ENCODE measurements around the gene MINDY3. TPM values are rescaled to one million over a fixed set of nuclear protein-coding genes. Genes with fewer than 3 reads are reported as not detected.
"Not testable (repeated sequence)": the region's sequence is repeated elsewhere in the genome, so short reads cannot be mapped to it uniquely, and the experiment has no call there.

Gene MINDY3
- total RNA-seq, 2 experiments from 2014 or later: 16.4 to 18.3 TPM

- Mint-ChIP-seq H3K4me3 (no peak overlapping the region), H3K27me3 (no peaks in the 10 kb centered on the region), H3K4me1 (no peaks in the 10 kb centered on the region), H3K36me3 (peaks cover 39% of the 10 kb centered on the region), H3K27ac (no peak overlapping the region), H3K9me3 (ENCODE audit: low read depth) (peaks cover 2% of the 10 kb centered on the region)
- DNase-seq (no peak), ATAC-seq (no peak)
- CTCF ChIA-PET: no interaction called here
Measured at GRCh38 chr10:15775513-15775912, 84.8 kb downstream of the MINDY3 start.

DNA sequence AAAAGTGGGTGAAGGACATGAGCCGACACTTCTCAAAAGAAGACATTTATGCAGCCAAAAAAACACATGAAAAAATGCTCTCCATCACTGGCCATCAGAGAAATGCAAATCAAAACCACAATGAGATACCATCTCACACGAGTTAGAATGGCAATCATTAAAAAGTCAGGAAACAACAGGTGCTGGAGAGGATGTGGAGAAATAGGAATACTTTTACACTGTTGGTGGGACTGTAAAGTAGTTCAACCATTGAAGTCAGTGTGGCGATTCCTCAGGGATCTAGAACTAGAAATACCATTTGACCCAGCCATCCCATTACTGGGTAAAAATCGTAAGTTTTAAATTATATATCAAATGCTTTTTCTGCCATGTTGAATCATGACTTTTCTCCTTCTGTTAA is 85.8 kb downstream of the MINDY3 start:
- H3K4me1 Mint-ChIP-seq; CTCF ChIA-PET; H3K4me3 Mint-ChIP-seq; ATAC-seq; H3K27ac Mint-ChIP-seq; H3K9me3 Mint-ChIP-seq (ENCODE audit: low read depth); DNase-seq; H3K27me3 Mint-ChIP-seq: not testable (repeated sequence)
- H3K36me3 Mint-ChIP-seq: peaks cover 35% of the 10 kb centered on the region

DNA sequence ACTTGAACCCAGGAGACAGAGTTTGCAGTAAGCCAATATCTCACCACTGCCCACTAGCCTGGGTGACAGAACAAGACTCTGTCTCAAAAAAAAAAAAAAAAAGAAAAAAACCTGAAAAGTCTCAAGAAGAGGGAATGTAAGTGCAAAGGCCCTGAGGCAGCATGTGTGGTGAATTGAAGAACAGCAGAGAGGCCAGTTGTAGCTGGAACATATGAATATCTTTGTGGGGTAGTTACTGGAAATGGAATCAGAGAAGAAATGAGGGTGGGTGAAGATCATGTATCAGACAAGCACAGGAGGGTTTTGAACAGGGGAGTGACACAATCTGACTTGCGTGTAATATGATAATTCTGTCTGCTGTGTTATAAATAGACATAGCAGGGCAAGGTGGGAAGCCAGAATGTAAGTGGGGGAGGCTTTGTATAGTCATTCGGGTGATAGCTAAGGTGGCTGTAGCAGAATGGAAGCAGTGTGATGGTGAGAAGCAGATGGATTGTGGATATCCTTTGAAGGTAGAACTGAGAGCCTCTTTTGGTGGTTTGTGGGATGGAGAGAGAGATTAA is 95.3 kb downstream of the MINDY3 start:
- no peak for DNase-seq
- no peak overlapping the region for H3K4me3 Mint-ChIP-seq
- peaks cover 6% of the 10 kb centered on the region for H3K9me3 Mint-ChIP-seq (ENCODE audit: low read depth)
- CTCF ChIA-PET: no interaction called here
- no peaks in the 10 kb centered on the region for H3K36me3 Mint-ChIP-seq
- H3K27ac Mint-ChIP-seq: no peak overlapping the region
- H3K27me3 Mint-ChIP-seq: peaks cover 3% of the 10 kb centered on the region
- H3K4me1 Mint-ChIP-seq: peaks cover 3% of the 10 kb centered on the region
- no peak for ATAC-seq

GRCh38 chr10:15763006-15763405 is 97.3 kb downstream of the MINDY3 start:
- no peak overlapping the region for H3K4me3 Mint-ChIP-seq
- H3K4me1 Mint-ChIP-seq: no peaks in the 10 kb centered on the region
- ATAC-seq (no peak), DNase-seq (no peak)
- CTCF ChIA-PET: no interaction called here
- H3K36me3 Mint-ChIP-seq: no peaks in the 10 kb centered on the region
- H3K27me3 Mint-ChIP-seq: peaks cover 13% of the 10 kb centered on the region
- H3K27ac Mint-ChIP-seq: no peak overlapping the region
- H3K9me3 Mint-ChIP-seq (ENCODE audit: low read depth): peaks cover 6% of the 10 kb centered on the region

GRCh38 chr10:15762239-15762638 is 98.1 kb downstream of the MINDY3 start:
- ATAC-seq; H3K4me3 Mint-ChIP-seq; CTCF ChIA-PET; DNase-seq; H3K4me1 Mint-ChIP-seq; H3K27ac Mint-ChIP-seq; H3K9me3 Mint-ChIP-seq (ENCODE audit: low read depth); H3K36me3 Mint-ChIP-seq: not testable (repeated sequence)
- peaks cover 13% of the 10 kb centered on the region for H3K27me3 Mint-ChIP-seq

GRCh38 chr10:15761224-15761623 is 99.1 kb downstream of the MINDY3 start:
- H3K36me3 Mint-ChIP-seq; H3K9me3 Mint-ChIP-seq (ENCODE audit: low read depth); DNase-seq; CTCF ChIA-PET; ATAC-seq; H3K4me1 Mint-ChIP-seq; H3K27ac Mint-ChIP-seq; H3K4me3 Mint-ChIP-seq: not testable (repeated sequence)
- peaks cover 15% of the 10 kb centered on the region for H3K27me3 Mint-ChIP-seq

DNA sequence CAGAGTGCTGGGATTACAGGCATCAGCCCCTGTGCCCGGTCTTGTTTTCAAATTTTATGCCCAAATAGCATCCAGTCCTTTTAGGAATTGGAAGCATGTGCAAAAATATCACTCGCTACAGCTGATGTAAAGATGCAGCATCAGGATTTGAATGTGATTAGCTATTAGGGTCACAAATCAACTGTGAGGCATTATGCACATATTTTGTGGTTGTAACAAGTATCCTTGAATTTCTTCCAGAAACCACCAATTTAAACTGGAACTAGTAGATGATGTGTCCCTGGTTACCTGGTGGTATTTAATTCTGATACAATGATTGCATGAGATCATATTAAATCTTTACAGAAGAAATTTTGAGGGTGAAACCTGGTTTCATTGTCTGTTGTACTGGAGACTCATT is 99.6 kb downstream of the MINDY3 start:
- Mint-ChIP-seq H3K36me3 (no peaks in the 10 kb centered on the region), H3K27ac (no peak overlapping the region), H3K9me3 (ENCODE audit: low read depth) (peaks cover 6% of the 10 kb centered on the region), H3K4me3 (no peak overlapping the region), H3K27me3 (peaks cover 18% of the 10 kb centered on the region), H3K4me1 (peaks cover 6% of the 10 kb centered on the region)
- CTCF ChIA-PET: no interaction called here
- no peak for ATAC-seq
- no peak for DNase-seq

DNA sequence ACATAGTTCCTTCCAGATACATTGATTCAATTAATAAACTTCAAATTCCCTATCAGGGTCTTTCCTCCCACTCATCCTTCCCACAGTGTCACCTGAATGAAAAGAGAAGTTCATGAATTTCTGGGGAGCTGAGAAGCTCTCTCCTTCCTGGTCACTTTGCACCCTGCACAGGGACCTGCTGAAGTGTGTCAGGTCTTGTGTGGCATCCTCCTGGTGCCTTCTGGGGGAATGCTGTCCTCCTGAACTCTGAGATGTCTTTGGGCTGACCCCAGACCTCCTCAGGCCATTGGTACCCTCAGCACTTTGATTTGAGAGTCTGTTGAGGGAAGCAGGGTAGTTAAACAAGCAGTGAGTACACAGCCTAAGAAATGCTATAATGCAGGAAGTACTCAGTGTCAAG is 101.0 kb downstream of the MINDY3 start:
- CTCF ChIA-PET: no interaction called here
- no peak overlapping the region for H3K4me3 Mint-ChIP-seq

DNA sequence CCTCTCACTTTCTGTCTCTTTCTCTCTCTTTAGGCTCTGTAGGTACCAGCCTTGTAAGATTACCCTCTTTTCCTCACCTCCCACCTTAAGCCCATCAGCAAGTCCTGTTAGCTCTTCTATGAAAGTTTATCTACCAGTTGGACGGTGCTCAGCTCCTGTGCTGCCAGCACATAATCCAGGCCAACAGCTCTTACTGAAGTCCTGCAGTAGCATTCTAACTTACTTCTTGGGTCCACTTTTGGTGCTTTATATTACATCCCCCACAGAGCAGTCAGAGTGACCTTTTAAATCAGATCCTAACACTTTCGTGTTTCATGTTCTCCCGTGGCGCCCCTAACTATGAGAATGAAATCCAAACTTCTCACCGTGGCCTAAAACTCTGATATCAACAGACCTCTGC is 101.7 kb downstream of the MINDY3 start:
- H3K9me3 Mint-ChIP-seq (ENCODE audit: low read depth): peaks cover 2% of the 10 kb centered on the region
- CTCF ChIA-PET: no interaction called here
- H3K27me3 Mint-ChIP-seq: peaks cover 24% of the 10 kb centered on the region
- ATAC-seq (no peak), DNase-seq (no peak)
- H3K27ac Mint-ChIP-seq: no peak overlapping the region
- H3K4me3 Mint-ChIP-seq: no peak overlapping the region
- no peaks in the 10 kb centered on the region for H3K36me3 Mint-ChIP-seq
- H3K4me1 Mint-ChIP-seq: peaks cover 6% of the 10 kb centered on the region

More for the DNA sequence above, 101.0 kb downstream of the MINDY3 start:
- no peak for DNase-seq
- Mint-ChIP-seq H3K27me3 (peaks cover 24% of the 10 kb centered on the region), H3K4me1 (peaks cover 6% of the 10 kb centered on the region), H3K36me3 (no peaks in the 10 kb centered on the region), H3K9me3 (ENCODE audit: low read depth) (peaks cover 2% of the 10 kb centered on the region), H3K27ac (no peak overlapping the region)
- ATAC-seq: no peak

DNA sequence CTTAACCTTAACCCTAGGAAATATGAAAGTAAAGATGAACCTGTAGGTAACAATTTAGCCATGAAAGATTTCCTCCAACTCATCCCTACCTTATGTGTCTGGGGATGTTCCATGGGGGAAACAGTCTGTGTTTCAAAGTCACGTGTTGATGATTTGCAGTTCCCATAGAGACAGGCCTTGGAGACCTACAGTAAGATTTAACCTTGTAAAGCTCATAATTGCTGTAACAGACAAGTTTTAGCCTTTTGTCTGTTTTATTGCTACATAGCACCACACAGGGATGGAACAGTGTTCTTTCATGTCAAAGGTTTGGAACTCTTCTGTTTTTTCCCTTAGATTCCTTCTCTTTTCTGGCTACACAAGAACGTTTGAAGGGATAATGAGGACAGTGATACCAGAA is 105.4 kb downstream of the MINDY3 start:
- CTCF ChIA-PET: no interaction called here
- Mint-ChIP-seq H3K4me1 (peaks cover 6% of the 10 kb centered on the region), H3K9me3 (ENCODE audit: low read depth) (no peaks in the 10 kb centered on the region), H3K27me3 (peaks cover 21% of the 10 kb centered on the region), H3K36me3 (no peaks in the 10 kb centered on the region), H3K4me3 (no peak overlapping the region), H3K27ac (no peak overlapping the region)
- DNase-seq (no peak), ATAC-seq (no peak)

DNA sequence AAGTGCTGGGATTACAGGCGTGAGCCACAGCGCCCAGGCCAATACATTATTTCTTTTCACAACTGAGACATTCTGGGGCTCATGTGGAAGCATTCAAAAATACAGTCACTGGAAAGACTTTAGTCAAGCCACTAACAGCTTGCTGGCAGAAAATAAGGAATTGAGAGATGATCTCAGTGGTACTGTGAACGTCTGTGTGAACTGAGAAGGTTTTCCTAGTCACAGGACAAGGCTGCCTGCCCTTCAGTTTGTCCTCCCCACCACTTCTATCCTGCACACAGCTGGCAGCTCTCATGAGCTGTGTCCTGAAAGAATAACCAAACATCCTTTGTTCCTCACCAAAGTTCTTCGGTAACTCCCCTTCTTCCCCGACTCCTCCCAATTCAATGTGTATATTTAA is 109.3 kb downstream of the MINDY3 start:
- H3K27ac Mint-ChIP-seq: no peak overlapping the region
- CTCF ChIA-PET: no interaction called here
- H3K27me3 Mint-ChIP-seq: peaks cover 12% of the 10 kb centered on the region
- H3K4me1 Mint-ChIP-seq: no peaks in the 10 kb centered on the region
- H3K9me3 Mint-ChIP-seq (ENCODE audit: low read depth): no peaks in the 10 kb centered on the region
- no peak for DNase-seq
- H3K4me3 Mint-ChIP-seq: no peak overlapping the region
- no peaks in the 10 kb centered on the region for H3K36me3 Mint-ChIP-seq
- no peak for ATAC-seq

- Mint-ChIP-seq H3K9me3 (ENCODE audit: low read depth) (no peaks in the 10 kb centered on the region), H3K4me3 (no peak overlapping the region), H3K27me3 (peaks cover 5% of the 10 kb centered on the region), H3K4me1 (no peaks in the 10 kb centered on the region), H3K36me3 (no peaks in the 10 kb centered on the region), H3K27ac (no peak overlapping the region)
- DNase-seq (no peak), ATAC-seq (no peak)
- CTCF ChIA-PET: no interaction called here
Measured at GRCh38 chr10:15748126-15748525, 112.2 kb downstream of the MINDY3 start.

DNA sequence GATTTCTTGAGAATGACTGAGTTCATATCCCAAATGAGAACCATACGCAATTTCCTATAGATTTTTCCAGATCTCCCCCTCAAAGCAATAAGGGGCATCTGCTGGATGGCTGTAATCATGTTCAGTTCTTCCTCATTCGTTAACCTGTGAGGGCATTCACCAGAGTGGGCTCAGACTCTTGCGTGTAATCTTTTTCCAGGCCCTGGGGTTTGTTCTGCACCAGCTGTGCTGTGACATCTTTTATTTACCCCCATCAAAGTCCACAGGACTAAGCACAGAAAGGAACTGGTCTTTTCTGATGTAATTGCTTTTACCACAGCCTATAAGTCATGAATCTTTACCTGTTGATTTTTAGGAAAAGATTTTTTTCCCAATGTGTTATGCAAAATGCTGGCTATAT is 112.7 kb downstream of the MINDY3 start:
- Mint-ChIP-seq H3K4me3 (no peak overlapping the region), H3K27ac (no peak overlapping the region), H3K36me3 (no peaks in the 10 kb centered on the region), H3K27me3 (peaks cover 5% of the 10 kb centered on the region), H3K9me3 (ENCODE audit: low read depth) (no peaks in the 10 kb centered on the region), H3K4me1 (no peaks in the 10 kb centered on the region)
- ATAC-seq: no peak
- no peak for DNase-seq
- CTCF ChIA-PET: no interaction called here

GRCh38 chr10:15745751-15746150 is 114.6 kb downstream of the MINDY3 start:
- DNase-seq (no peak), ATAC-seq (no peak)
- Mint-ChIP-seq H3K4me3 (no peak overlapping the region), H3K9me3 (ENCODE audit: low read depth) (no peaks in the 10 kb centered on the region), H3K27me3 (peaks cover 7% of the 10 kb centered on the region), H3K27ac (no peak overlapping the region), H3K36me3 (no peaks in the 10 kb centered on the region), H3K4me1 (no peaks in the 10 kb centered on the region)
- CTCF ChIA-PET: no interaction called here
